ENCODE measurements around the gene SSH2.

Gene SSH2

DNA sequence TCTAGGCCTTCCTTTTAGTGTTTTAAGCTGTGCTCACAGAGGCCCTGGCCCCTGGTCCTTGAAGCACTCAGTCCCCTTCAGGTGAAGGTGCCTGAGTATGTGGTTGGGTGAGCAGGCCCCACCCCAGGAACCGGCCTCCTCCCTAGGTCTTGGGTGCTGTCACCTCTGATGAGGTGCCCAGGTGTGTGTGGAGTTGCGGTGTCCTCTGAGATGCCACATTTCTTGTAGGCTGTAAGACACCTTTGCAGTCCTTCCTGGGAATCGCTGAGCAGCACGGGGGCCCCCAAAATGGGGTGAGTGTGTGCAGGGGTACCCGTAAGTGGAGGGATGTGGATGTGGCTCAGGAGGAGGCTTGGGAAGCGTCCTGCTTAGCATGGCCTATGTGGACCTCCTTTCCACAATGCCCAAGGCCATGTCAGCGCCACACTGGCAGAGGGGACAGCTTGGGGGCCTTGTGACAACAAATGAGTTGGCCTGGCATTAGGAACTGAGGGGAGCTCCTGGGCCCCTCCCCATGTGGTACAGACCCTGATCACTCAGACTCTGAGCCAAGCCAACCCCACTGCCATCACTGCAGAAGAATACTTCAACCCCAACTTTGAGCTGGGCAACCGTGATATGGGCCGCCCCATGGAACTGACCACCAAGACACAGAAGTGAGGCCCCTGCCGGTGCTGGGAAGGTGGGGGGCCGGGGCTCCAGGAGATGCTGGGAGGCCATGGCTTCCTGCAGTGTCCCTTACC, 318.5 kb downstream of the SSH2 start:
- Histone ChIP-seq H3K27me3 (replicated peaks; ENCODE audit: insufficient read depth, low read length) (peaks cover 11% of the 10 kb centered on the region), H4K20me1 (ENCODE audit: insufficient read depth, low read length) (no peaks in the 10 kb centered on the region), H3K9me3 (replicated peaks; ENCODE audit: insufficient read depth, low read length) (no peaks in the 10 kb centered on the region), H3K36me3 (replicated peaks; ENCODE audit: insufficient read depth, low read length) (no peaks in the 10 kb centered on the region), H3K4me1 (ENCODE audit: low read length) (peaks cover 23% of the 10 kb centered on the region), H3K4me3 (ENCODE audit: low read length) (no peak overlapping the region), H3K4me2 (ENCODE audit: low read depth, low read length) (no peak overlapping the region), H3F3A (ENCODE audit: insufficient read depth, low read length) (no peaks in the 10 kb centered on the region), H3K9me2 (replicated peaks; ENCODE audit: insufficient read depth, low read length) (no peaks in the 10 kb centered on the region), H3K27ac (ENCODE audit: low read length) (no peak overlapping the region), H2AFZ (ENCODE audit: low read length) (no peak overlapping the region), H3K79me2 (ENCODE audit: low read length) (no peaks in the 10 kb centered on the region), H3K9ac (ENCODE audit: low read length) (no peak overlapping the region)
- no peak for DNase-seq
- TF ChIP-seq EZH2phosphoT487 (IDR thresholded peaks at IDR 0.05; ENCODE audit: low read length) (no peak), EZH2 (optimal IDR thresholded peaks at IDR 0.05; ENCODE audit: low read depth, low read length) (no peak)
- TF ChIP-seq, protein P1, sequence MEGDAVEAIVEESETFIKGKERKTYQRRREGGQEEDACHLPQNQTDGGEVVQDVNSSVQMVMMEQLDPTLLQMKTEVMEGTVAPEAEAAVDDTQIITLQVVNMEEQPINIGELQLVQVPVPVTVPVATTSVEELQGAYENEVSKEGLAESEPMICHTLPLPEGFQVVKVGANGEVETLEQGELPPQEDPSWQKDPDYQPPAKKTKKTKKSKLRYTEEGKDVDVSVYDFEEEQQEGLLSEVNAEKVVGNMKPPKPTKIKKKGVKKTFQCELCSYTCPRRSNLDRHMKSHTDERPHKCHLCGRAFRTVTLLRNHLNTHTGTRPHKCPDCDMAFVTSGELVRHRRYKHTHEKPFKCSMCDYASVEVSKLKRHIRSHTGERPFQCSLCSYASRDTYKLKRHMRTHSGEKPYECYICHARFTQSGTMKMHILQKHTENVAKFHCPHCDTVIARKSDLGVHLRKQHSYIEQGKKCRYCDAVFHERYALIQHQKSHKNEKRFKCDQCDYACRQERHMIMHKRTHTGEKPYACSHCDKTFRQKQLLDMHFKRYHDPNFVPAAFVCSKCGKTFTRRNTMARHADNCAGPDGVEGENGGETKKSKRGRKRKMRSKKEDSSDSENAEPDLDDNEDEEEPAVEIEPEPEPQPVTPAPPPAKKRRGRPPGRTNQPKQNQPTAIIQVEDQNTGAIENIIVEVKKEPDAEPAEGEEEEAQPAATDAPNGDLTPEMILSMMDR (IDR thresholded peaks at IDR 0.05; ENCODE audit: low read length), result no peak

DNA sequence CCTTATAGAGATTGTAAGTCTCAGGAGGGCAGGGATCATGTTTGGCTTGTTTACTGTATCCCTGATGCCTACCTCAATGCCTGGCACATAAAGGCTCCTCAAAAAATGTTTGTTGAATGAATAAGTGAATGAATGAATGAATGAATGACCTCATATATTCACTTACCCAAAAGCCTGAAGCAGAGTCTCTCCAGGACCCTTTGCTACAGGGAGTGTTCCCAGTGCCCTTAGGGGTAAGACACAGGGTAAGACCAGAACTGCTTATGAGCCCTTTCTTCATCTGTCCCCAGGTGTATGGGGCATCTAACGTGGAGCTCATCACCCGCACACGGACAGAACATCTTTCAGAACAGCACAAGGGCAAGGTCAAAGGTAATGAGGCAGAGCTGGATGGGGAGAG, 319.6 kb downstream of the SSH2 start:
- Histone ChIP-seq H3K79me2 (ENCODE audit: low read length) (no peaks in the 10 kb centered on the region), H2AFZ (ENCODE audit: low read length) (no peak overlapping the region), H3K9ac (ENCODE audit: low read length) (no peak overlapping the region), H3K27ac (ENCODE audit: low read length) (no peak overlapping the region), H3K9me2 (replicated peaks; ENCODE audit: insufficient read depth, low read length) (no peaks in the 10 kb centered on the region), H3K36me3 (replicated peaks; ENCODE audit: insufficient read depth, low read length) (no peaks in the 10 kb centered on the region), H4K20me1 (ENCODE audit: insufficient read depth, low read length) (no peaks in the 10 kb centered on the region), H3F3A (ENCODE audit: insufficient read depth, low read length) (no peaks in the 10 kb centered on the region), H3K4me1 (ENCODE audit: low read length) (peaks cover 13% of the 10 kb centered on the region; the same call in 1 of the 2 replicates), H3K9me3 (replicated peaks; ENCODE audit: insufficient read depth, low read length) (no peaks in the 10 kb centered on the region), H3K4me2 (ENCODE audit: low read depth, low read length) (no peak overlapping the region), H3K27me3 (replicated peaks; ENCODE audit: insufficient read depth, low read length) (peaks cover 4% of the 10 kb centered on the region; the same call in 1 of the 2 replicates), H3K4me3 (ENCODE audit: low read length) (no peak overlapping the region)
- DNase-seq, result no peak
- TF ChIP-seq EZH2 (optimal IDR thresholded peaks at IDR 0.05; ENCODE audit: low read depth, low read length) (no peak), EZH2phosphoT487 (IDR thresholded peaks at IDR 0.05; ENCODE audit: low read length) (no peak)
- TF ChIP-seq, protein P1 (IDR thresholded peaks at IDR 0.05; ENCODE audit: low read length), result no peak

DNA sequence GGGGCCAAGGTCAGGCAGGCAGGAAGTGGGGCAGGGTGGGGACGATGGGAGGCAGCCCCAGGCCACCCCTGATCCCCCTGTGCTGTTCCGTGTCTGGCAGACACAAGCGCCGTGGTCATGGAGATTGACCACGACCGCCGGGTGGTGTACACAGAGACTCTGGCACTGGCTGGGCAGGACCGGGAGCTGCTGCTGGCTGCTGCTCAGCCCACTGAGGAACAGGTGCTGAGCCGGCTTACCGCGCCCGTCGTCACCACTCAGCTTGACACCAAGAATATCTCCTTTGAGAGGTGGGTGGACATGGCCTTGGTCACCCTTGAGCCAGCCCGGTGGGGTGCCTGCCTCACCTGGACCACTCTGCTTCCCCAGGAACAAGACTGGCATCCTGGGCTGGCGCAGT, 321.0 kb downstream of the SSH2 start:
- H3K9me3 ChIP-seq (replicated peaks; ENCODE audit: insufficient read depth, low read length), result no peaks in the 10 kb centered on the region
- H3K4me1 ChIP-seq (ENCODE audit: low read length), result 0 out of 2 replicates have a peak, but pooled peaks cover 3% of the 10 kb centered on the region
- H3K9ac ChIP-seq (ENCODE audit: low read length), result no peak overlapping the region
- H2AFZ ChIP-seq (ENCODE audit: low read length), result no peak overlapping the region
- no peak overlapping the region for H3K4me2 ChIP-seq (ENCODE audit: low read depth, low read length)
- no peaks in the 10 kb centered on the region for H3K27me3 ChIP-seq (replicated peaks; ENCODE audit: insufficient read depth, low read length)
- H3K4me3 ChIP-seq (ENCODE audit: low read length), result no peak overlapping the region
- no peaks in the 10 kb centered on the region for H3K79me2 ChIP-seq (ENCODE audit: low read length)
- no peaks in the 10 kb centered on the region for H4K20me1 ChIP-seq (ENCODE audit: insufficient read depth, low read length)
- H3F3A ChIP-seq (ENCODE audit: insufficient read depth, low read length), result no peaks in the 10 kb centered on the region
- H3K36me3 ChIP-seq (replicated peaks; ENCODE audit: insufficient read depth, low read length), result no peaks in the 10 kb centered on the region
- no peak for TF ChIP-seq EZH2phosphoT487 (IDR thresholded peaks at IDR 0.05; ENCODE audit: low read length)
- no peak for TF ChIP-seq EZH2 (optimal IDR thresholded peaks at IDR 0.05; ENCODE audit: low read depth, low read length)
- TF ChIP-seq, protein P1 (IDR thresholded peaks at IDR 0.05; ENCODE audit: low read length), result no peak
- no peak for DNase-seq
- no peak overlapping the region for H3K27ac ChIP-seq (ENCODE audit: low read length)
- no peaks in the 10 kb centered on the region for H3K9me2 ChIP-seq (replicated peaks; ENCODE audit: insufficient read depth, low read length)
